ENCODE data around the gene PSMC4. TPM values are rescaled to one million over a fixed set of nuclear protein-coding genes. Genes with fewer than 3 reads are reported as not detected.

PSMC4 gene
- total RNA-seq, 1 donor from 2014 or later = 101 TPM

- no peaks in the 10 kb centered on the region for H3K9me3 Mint-ChIP-seq (ENCODE audit: unreplicated experiment)
- no peak for DNase-seq (ENCODE audit: low spot score)
- peaks cover 1% of the 10 kb centered on the region for H3K27me3 Mint-ChIP-seq (ENCODE audit: unreplicated experiment)
- peaks cover 41% of the 10 kb centered on the region for H3K4me1 Mint-ChIP-seq (ENCODE audit: unreplicated experiment)
- H3K36me3 Mint-ChIP-seq (ENCODE audit: low read depth, unreplicated experiment) = no peaks in the 10 kb centered on the region
- TF ChIP-seq CTCF (IDR thresholded peaks at IDR 0.05; ENCODE audit: unreplicated experiment) = no peak
- H3K27ac Mint-ChIP-seq (ENCODE audit: unreplicated experiment) = no peak overlapping the region
- H3K4me3 Mint-ChIP-seq (ENCODE audit: unreplicated experiment) = no peak overlapping the region
These were observed 27.4 kb upstream of the PSMC4 start for GRCh38 chr19:39943586-39943985.

GRCh38 chr19:39946532-39946931, 24.4 kb upstream of the PSMC4 start:
- H3K9me3 Mint-ChIP-seq (ENCODE audit: unreplicated experiment) = no peaks in the 10 kb centered on the region
- H3K36me3 Mint-ChIP-seq (ENCODE audit: low read depth, unreplicated experiment) = no peaks in the 10 kb centered on the region
- no peak overlapping the region for H3K4me3 Mint-ChIP-seq (ENCODE audit: unreplicated experiment)
- DNase-seq (ENCODE audit: low spot score) = no peak
- no peak for TF ChIP-seq CTCF (IDR thresholded peaks at IDR 0.05; ENCODE audit: unreplicated experiment)
- H3K27me3 Mint-ChIP-seq (ENCODE audit: unreplicated experiment) = peaks cover 5% of the 10 kb centered on the region
- peaks cover 22% of the 10 kb centered on the region for H3K4me1 Mint-ChIP-seq (ENCODE audit: unreplicated experiment)
- no peak overlapping the region for H3K27ac Mint-ChIP-seq (ENCODE audit: unreplicated experiment)

- TF ChIP-seq CTCF (IDR thresholded peaks at IDR 0.05; ENCODE audit: unreplicated experiment) = no peak
- H3K36me3 Mint-ChIP-seq (ENCODE audit: low read depth, unreplicated experiment) = no peaks in the 10 kb centered on the region
- no peak for DNase-seq (ENCODE audit: low spot score)
These were observed 21.8 kb upstream of the PSMC4 start for GRCh38 chr19:39949026-39949747.

GRCh38 chr19:39951065-39951650, 19.8 kb upstream of the PSMC4 start:
- no peaks in the 10 kb centered on the region for H3K9me3 Mint-ChIP-seq (ENCODE audit: unreplicated experiment)
- peaks cover 13% of the 10 kb centered on the region for H3K4me1 Mint-ChIP-seq (ENCODE audit: unreplicated experiment)
- no peak overlapping the region for H3K4me3 Mint-ChIP-seq (ENCODE audit: unreplicated experiment)
- H3K27ac Mint-ChIP-seq (ENCODE audit: unreplicated experiment) = no peak overlapping the region
- no peak for TF ChIP-seq CTCF (IDR thresholded peaks at IDR 0.05; ENCODE audit: unreplicated experiment)
- peaks cover 5% of the 10 kb centered on the region for H3K27me3 Mint-ChIP-seq (ENCODE audit: unreplicated experiment)
- no peak for DNase-seq (ENCODE audit: low spot score)
- no peaks in the 10 kb centered on the region for H3K36me3 Mint-ChIP-seq (ENCODE audit: low read depth, unreplicated experiment)

More at GRCh38 chr19:39949026-39949747, 21.8 kb upstream of the PSMC4 start:
- Mint-ChIP-seq H3K4me3 (ENCODE audit: unreplicated experiment) (no peak overlapping the region), H3K27ac (ENCODE audit: unreplicated experiment) (no peak overlapping the region), H3K9me3 (ENCODE audit: unreplicated experiment) (no peaks in the 10 kb centered on the region), H3K27me3 (ENCODE audit: unreplicated experiment) (peaks cover 5% of the 10 kb centered on the region), H3K4me1 (ENCODE audit: unreplicated experiment) (peaks cover 15% of the 10 kb centered on the region)

- H3K9me3 Mint-ChIP-seq (ENCODE audit: unreplicated experiment) = no peaks in the 10 kb centered on the region
- no peaks in the 10 kb centered on the region for H3K36me3 Mint-ChIP-seq (ENCODE audit: low read depth, unreplicated experiment)
- no peak for DNase-seq (ENCODE audit: low spot score)
- no peak overlapping the region for H3K4me3 Mint-ChIP-seq (ENCODE audit: unreplicated experiment)
- peaks cover 5% of the 10 kb centered on the region for H3K27me3 Mint-ChIP-seq (ENCODE audit: unreplicated experiment)
- H3K4me1 Mint-ChIP-seq (ENCODE audit: unreplicated experiment) = peaks cover 13% of the 10 kb centered on the region
- TF ChIP-seq CTCF (IDR thresholded peaks at IDR 0.05; ENCODE audit: unreplicated experiment) = no peak
- H3K27ac Mint-ChIP-seq (ENCODE audit: unreplicated experiment) = no peak overlapping the region
These were observed 19.3 kb upstream of the PSMC4 start for GRCh38 chr19:39951686-39952085.
